Chondrocyte (in vitro differentiated cells): ENCODE measurements around the gene DRD3. TPM values are rescaled to one million over a fixed set of nuclear protein-coding genes. Genes with fewer than 3 reads are reported as not detected.

Experiments
- DNase-seq: peaks from one replicate; pipeline ENCODE4 v3.0.0; 2021; ENCODE audit warnings: mixed read lengths, low spot score
- H3K27ac Mint-ChIP-seq: one replicate; pipeline ENCODE4 v1.8.0; 2021; ENCODE audit warnings: mild to moderate bottlenecking, moderate library complexity, mixed read lengths; ENCODE audit not compliant: unreplicated experiment
- H3K27me3 Mint-ChIP-seq: 2 replicates; pipeline ENCODE4 v1.8.0; 2021; ENCODE audit warnings: low read depth, mixed read lengths
- H3K36me3 Mint-ChIP-seq: 2 replicates; pipeline ENCODE4 v1.8.0; 2021; ENCODE audit warnings: low read depth, mixed read lengths
- H3K4me1 Mint-ChIP-seq: 2 replicates; pipeline ENCODE4 v1.8.0; 2021; ENCODE audit warnings: low read depth, mild to moderate bottlenecking, mixed read lengths
- H3K4me3 Mint-ChIP-seq: one replicate; pipeline ENCODE4 v1.8.0; 2021; ENCODE audit warnings: mild to moderate bottlenecking, moderate library complexity, mixed read lengths; ENCODE audit not compliant: unreplicated experiment
- H3K9me3 Mint-ChIP-seq: 2 replicates; pipeline ENCODE4 v1.8.0; 2021; ENCODE audit warnings: low read depth, mixed read lengths
- CTCF ChIP-seq: fragments of 200-600 bp; sonication (generic); IDR thresholded peaks from 2 replicates; pipeline ENCODE4 v1.5.0; 2021; ENCODE audit warnings: antibody characterized with exemption, mild to moderate bottlenecking, moderate library complexity
- total RNA-seq: library from RNA; stranded (reverse); gene quantifications from 3 replicates; pipeline ENCODE4 v1.2.1, GENCODE V29; 2021

The DRD3 gene
- total RNA-seq, 1 donor from 2014 or later, result not detected

GRCh38 chr3:114095796-114096195, 83.1 kb downstream of the DRD3 start:
- H3K36me3 Mint-ChIP-seq, result no peaks in the 10 kb centered on the region
- H3K27ac Mint-ChIP-seq, result no peak overlapping the region
- H3K9me3 Mint-ChIP-seq, result no peaks in the 10 kb centered on the region
- no peak for TF ChIP-seq CTCF
- DNase-seq, result no peak
- peaks cover 18% of the 10 kb centered on the region for H3K4me1 Mint-ChIP-seq
- H3K4me3 Mint-ChIP-seq, result no peak overlapping the region
- peaks cover 4% of the 10 kb centered on the region for H3K27me3 Mint-ChIP-seq

GRCh38 chr3:114093596-114093995, 85.3 kb downstream of the DRD3 start:
- H3K27ac Mint-ChIP-seq, result no peak overlapping the region
- no peaks in the 10 kb centered on the region for H3K9me3 Mint-ChIP-seq
- no peak overlapping the region for H3K4me3 Mint-ChIP-seq
- H3K36me3 Mint-ChIP-seq, result no peaks in the 10 kb centered on the region
- H3K27me3 Mint-ChIP-seq, result no peaks in the 10 kb centered on the region
- TF ChIP-seq CTCF, result no peak
- DNase-seq, result no peak
- peaks cover 18% of the 10 kb centered on the region for H3K4me1 Mint-ChIP-seq

- no peak for TF ChIP-seq CTCF
- Mint-ChIP-seq H3K4me3 (no peak overlapping the region), H3K27ac (no peak overlapping the region), H3K9me3 (no peaks in the 10 kb centered on the region), H3K36me3 (no peaks in the 10 kb centered on the region), H3K27me3 (no peaks in the 10 kb centered on the region), H3K4me1 (peaks cover 18% of the 10 kb centered on the region)
- DNase-seq, result no peak
Observed at GRCh38 chr3:114093016-114093380, 85.9 kb downstream of the DRD3 start.

DNA sequence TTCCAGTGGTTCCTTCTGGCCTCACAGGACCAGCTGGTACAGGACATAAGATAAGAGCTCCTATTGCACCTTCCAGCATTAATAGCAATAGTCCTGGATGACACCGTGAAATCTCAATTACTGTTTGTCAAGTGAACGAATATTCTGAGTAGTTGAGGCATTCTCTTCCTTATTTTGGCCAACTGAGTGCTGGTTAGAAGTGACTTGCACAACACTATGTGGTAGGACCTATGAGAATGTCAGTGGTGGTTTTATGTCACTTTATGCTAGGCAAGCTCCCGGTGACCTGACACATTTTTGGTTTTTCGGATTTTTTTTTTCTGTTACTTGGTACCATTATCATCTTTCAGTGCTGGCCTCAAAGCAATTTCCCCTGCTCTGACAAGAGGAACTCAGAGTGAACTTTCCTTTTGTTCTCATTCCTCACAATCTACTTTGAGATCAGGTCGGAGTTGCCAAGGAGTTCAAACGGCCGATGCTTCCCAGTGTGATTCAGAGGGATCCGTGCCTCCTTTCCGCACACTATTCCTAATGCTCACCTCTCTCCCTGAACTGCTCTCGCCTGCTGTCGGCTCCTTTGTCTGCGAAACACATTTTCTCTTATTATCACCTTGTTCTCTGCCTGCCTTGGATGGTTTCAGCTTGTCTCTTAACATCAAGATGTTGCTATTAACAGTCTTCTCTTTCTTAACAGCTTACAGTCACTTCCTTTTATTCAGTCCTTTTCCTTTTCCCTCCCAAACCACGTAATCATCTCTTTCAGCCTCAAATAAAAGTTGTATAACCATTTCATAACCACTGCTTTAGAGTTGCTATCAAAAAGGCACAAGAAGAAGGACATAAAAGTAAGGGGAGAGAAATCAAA, 86.5 kb downstream of the DRD3 start:
- peaks cover 18% of the 10 kb centered on the region for H3K4me1 Mint-ChIP-seq
- TF ChIP-seq CTCF, result no peak

GRCh38 chr3:114089675-114090074, 89.2 kb downstream of the DRD3 start:
- no peak overlapping the region for H3K4me3 Mint-ChIP-seq
- TF ChIP-seq CTCF, result no peak

More for the DNA sequence above, 86.5 kb downstream of the DRD3 start:
- Mint-ChIP-seq H3K27ac (no peak overlapping the region), H3K4me3 (no peak overlapping the region), H3K36me3 (peaks cover 4% of the 10 kb centered on the region), H3K9me3 (no peaks in the 10 kb centered on the region), H3K27me3 (no peaks in the 10 kb centered on the region)
- no peak for DNase-seq

More at GRCh38 chr3:114089675-114090074, 89.2 kb downstream of the DRD3 start:
- H3K36me3 Mint-ChIP-seq, result peaks cover 19% of the 10 kb centered on the region
- H3K4me1 Mint-ChIP-seq, result peaks cover 18% of the 10 kb centered on the region
- H3K9me3 Mint-ChIP-seq, result no peaks in the 10 kb centered on the region
- H3K27me3 Mint-ChIP-seq, result no peaks in the 10 kb centered on the region
- H3K27ac Mint-ChIP-seq, result no peak overlapping the region
- no peak for DNase-seq
